Activated CD4-positive, alpha-beta T cell treated with anti-CD3 and anti-CD28 coated beads, Interleukin-2, amount 10 ng/mL, durations not matched to agents 24 days and 14 days (primary cell): ENCODE measurements around the gene RGS2. TPM values are rescaled to one million over a fixed set of nuclear protein-coding genes. Genes with fewer than 3 reads are reported as not detected.

Source experiments
- DNase-seq: peaks from one replicate; pipeline ENCODE4 v3.0.0; 2022
- H3K27ac Mint-ChIP-seq: one replicate; pipeline ENCODE4 v1.8.0; 2022; ENCODE audit warnings: mild to moderate bottlenecking, mixed read lengths
- H3K27me3 Mint-ChIP-seq: one replicate; pipeline ENCODE4 v1.8.0; 2022; ENCODE audit warnings: mixed read lengths
- H3K36me3 Mint-ChIP-seq: one replicate; pipeline ENCODE4 v1.8.0; 2022; ENCODE audit warnings: low read depth, mild to moderate bottlenecking, mixed read lengths
- H3K4me1 Mint-ChIP-seq: one replicate; pipeline ENCODE4 v1.8.0; 2021; ENCODE audit warnings: mixed read lengths
- H3K4me3 Mint-ChIP-seq: one replicate; pipeline ENCODE4 v1.8.0; 2022; ENCODE audit warnings: mild to moderate bottlenecking, moderate library complexity, mixed read lengths
- H3K9me3 Mint-ChIP-seq: one replicate; pipeline ENCODE4 v1.8.0; 2021; ENCODE audit warnings: mixed read lengths
- intact Hi-C: fragments of 100-400 bp; cut with micrococcal nuclease; formaldehyde crosslinking; loops from one replicate; pipeline ENCODE4 v1.15.1; 2023
- total RNA-seq: library from RNA; stranded (reverse); gene quantifications from 2 replicates; pipeline ENCODE4 v1.2.3, GENCODE V29; 2022

The RGS2 gene
- total RNA-seq, 1 donor from 2014 or later, result 5.2 TPM

DNA sequence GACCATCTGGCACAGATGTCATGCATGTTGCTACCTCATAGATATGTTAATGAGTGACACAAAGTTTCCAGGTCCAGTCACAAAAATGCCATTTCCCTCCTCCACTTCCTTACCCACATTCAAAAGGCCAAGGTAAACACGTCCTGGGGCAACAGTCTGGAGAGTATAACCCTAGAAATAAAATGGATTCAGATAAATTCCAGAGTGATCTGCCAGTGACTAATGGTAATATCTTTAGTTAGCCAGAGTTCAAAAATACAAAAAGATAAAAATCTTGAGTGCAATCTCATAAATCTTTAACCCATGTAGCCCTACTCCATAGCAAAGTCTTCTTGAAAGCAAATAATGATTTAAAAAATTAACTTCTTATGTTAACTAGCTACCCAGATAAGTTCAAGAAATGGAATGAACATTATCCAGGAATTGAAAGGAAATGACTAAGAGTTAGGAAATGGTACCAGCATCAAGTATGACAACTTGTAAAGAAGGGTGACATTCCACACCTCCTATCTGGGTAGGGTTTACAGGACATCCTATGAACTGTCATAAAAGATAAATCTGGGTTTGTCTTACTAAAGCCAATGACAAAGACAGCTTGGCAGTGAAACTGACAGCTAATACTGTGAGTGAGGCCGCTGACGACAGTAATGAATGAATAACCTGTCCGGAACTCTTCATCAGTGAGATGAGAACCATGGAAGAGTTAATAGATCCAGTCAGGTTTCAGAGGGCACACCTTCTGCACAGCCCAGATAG lies 18.1 kb downstream of the RGS2 start:
- no peak overlapping the region for H3K4me3 Mint-ChIP-seq
- no peaks in the 10 kb centered on the region for H3K4me1 Mint-ChIP-seq
- H3K27ac Mint-ChIP-seq, result no peak overlapping the region
- no peaks in the 10 kb centered on the region for H3K36me3 Mint-ChIP-seq
- intact Hi-C loops, result no loop called here
- no peak for DNase-seq
- peaks cover 9% of the 10 kb centered on the region for H3K9me3 Mint-ChIP-seq
- peaks cover 23% of the 10 kb centered on the region for H3K27me3 Mint-ChIP-seq

DNA sequence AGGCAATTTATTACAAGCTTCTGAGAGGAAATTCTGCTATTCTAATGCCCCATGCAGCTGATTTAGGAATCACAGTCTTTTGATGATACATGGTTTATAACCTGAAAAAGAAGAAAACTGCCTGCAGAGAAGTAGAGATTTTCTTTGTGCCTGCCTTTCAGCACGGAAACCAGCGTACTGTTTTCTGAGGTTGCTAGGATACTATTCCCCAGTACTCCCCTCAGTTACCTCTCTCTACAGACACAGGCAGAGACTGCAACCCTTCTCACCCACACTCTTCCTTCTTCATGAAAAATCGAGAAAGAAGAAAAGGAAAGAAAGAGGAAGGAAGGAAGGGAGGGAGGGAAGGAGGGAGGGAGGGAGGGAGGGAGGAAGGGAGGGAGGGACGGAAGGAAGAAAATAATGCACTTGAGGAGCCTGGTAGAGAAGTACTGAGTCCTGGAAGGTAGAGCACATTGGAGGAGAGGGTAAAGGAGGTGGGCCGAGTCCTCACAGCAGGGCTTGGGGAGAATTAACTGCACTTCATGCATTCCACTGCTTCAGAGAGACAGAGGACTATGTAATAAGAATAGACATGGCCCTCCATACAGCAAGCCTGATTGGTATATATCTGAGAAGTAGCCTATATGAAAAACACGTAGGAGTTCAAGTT lies 21.9 kb downstream of the RGS2 start:
- Mint-ChIP-seq H3K4me1 (no peaks in the 10 kb centered on the region), H3K4me3 (no peak overlapping the region), H3K27me3 (peaks cover 11% of the 10 kb centered on the region), H3K9me3 (peaks cover 9% of the 10 kb centered on the region), H3K36me3 (no peaks in the 10 kb centered on the region), H3K27ac (no peak overlapping the region)
- DNase-seq, result no peak
- intact Hi-C loops, result no loop called here

DNA sequence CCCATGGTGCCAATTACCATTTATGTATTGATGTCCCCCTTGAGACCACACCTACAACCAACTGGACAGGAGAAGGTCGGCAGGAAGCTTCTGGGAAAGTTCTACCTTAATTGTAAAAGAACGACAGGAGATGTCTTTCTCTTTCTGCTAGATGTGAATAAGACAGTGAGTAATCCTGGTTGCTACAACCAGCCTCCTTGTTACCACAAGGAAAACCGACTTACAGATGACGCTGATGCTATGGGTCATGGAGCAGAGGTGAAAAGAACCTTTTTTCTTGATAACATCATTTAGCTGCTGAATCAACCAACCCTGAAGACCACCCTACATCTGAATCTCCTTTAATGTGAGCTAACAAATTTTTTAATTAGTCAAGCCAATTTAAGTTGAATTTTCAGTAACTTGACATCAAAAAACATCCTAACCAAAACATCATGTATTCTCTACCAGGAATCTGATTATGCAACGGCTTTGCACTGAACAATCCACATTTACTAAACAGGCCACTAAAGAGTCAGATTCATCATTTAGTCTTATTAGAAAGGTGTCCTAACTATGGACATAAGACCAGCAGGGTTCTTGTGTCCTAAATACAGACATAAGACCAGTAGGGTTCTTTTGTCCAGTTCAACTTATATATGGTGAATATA lies 23.0 kb downstream of the RGS2 start:
- intact Hi-C loops, result no loop called here
- no peak for DNase-seq
- Mint-ChIP-seq H3K4me1 (no peaks in the 10 kb centered on the region), H3K4me3 (no peak overlapping the region), H3K9me3 (peaks cover 9% of the 10 kb centered on the region), H3K27me3 (peaks cover 8% of the 10 kb centered on the region), H3K36me3 (no peaks in the 10 kb centered on the region), H3K27ac (no peak overlapping the region)

DNA sequence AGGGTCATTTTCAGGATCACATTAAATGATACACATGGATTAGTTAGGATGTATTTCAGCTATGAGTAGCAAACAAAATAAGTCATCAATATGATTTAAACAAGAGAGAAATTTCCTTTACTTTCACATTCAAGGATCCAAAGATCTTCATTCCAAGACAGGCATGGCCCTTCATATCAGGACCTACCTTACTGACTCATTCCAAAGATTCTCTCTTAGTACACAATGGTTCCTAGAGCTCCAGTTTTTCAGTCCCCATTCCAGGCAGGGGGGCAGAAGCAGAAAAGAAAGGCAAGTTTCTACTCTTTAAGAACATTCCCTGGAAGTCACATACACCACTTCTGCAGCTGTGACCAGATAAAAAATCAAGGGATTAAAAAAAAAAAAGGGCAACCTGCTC lies 23.7 kb downstream of the RGS2 start:
- H3K36me3 Mint-ChIP-seq, result no peaks in the 10 kb centered on the region
- peaks cover 6% of the 10 kb centered on the region for H3K27me3 Mint-ChIP-seq
- DNase-seq, result no peak
- H3K4me3 Mint-ChIP-seq, result no peak overlapping the region
- no peak overlapping the region for H3K27ac Mint-ChIP-seq
- H3K9me3 Mint-ChIP-seq, result peaks cover 9% of the 10 kb centered on the region
- no peaks in the 10 kb centered on the region for H3K4me1 Mint-ChIP-seq
- intact Hi-C loops, result no loop called here

DNA sequence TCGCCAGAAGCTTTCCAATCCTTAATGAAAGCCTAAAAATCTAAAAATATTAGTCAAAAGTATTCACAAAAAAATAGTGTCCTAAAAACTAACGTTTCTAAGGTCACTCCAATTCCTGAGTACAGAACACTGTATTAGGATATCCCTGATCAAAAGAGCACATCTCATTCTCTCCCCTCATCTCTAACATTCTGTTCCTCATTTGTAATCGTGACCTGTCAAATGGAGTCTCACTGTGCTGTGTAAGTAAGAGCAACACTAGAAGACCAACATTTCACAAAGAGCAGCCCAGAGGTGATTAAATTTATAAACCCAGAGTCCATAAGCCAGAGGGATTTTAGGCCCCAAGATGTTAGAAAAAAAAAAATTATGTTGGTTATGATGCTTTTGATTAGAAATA lies 26.3 kb downstream of the RGS2 start:
- Mint-ChIP-seq H3K4me3 (no peak overlapping the region), H3K36me3 (no peaks in the 10 kb centered on the region), H3K4me1 (no peaks in the 10 kb centered on the region), H3K27me3 (no peaks in the 10 kb centered on the region), H3K27ac (no peak overlapping the region), H3K9me3 (no peaks in the 10 kb centered on the region)
- no peak for DNase-seq
- intact Hi-C loops, result no loop called here

DNA sequence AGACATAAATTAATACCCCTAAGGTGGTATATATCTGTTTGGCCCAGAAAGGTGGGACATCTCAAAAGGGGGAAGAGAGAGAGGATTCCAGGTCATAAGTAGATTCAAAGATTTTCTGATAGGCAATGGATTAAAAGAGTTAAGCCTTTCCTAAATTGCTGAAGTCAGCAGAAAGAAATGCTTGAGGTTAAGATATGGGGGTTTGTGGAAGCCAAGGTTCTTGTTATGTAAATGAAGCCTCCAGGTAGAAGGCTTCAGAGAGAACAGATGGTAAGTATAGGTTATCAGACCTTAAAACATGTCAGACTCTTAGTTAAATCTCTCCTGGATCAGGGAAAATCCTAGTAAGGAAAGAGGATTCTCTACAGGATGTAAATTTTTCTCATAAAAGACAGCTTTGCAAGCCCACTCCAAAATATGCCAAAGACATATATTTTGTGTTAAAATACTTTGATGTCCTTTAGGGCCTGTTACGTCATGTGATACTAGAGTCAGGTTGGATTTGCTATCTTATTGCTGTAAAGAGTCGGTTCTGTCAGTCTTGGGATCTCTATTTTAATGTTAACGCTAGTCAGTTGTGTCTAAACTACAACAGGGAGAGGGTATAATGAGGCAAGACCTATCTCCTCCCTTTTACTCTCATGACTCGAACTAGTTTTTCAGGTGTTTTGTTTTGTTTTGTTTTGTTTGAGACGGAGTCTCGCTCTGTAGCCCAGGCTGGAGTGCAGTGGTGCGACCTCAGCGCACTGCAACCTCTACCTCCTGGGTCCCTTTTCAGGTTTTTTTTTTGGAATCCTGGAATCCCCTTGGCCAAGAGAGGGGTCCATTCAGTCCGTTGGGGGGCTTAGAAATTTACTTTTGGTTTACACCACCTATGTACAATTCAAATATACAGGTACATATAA lies 30.6 kb downstream of the RGS2 start:
- DNase-seq, result no peak
- intact Hi-C loops, result no loop called here
- Mint-ChIP-seq H3K4me1 (no peaks in the 10 kb centered on the region), H3K27me3 (peaks cover 15% of the 10 kb centered on the region), H3K4me3 (no peak overlapping the region), H3K9me3 (no peaks in the 10 kb centered on the region), H3K27ac (no peak overlapping the region), H3K36me3 (no peaks in the 10 kb centered on the region)

DNA sequence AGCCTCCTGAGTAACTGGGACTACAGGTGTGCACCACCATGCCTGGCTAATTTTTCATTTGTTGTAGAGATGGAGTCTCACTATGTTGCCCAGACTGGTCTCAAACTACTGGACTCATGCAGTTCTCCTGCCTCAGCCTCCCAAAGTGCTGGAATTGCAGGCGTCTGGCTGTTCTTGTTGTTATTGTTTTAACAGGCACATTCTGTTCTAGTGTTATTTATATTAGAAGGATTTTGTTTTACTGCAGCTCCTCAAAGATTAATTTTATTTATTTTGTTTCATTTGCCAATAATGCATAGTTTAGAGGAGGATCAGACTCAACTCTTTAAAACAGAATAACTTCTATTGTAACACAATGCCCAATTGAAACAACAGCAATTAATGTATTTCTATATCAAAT lies 35.5 kb downstream of the RGS2 start:
- H3K4me3 Mint-ChIP-seq, result no peak overlapping the region
- intact Hi-C loops, result no loop called here
- no peaks in the 10 kb centered on the region for H3K4me1 Mint-ChIP-seq
- no peak for DNase-seq
- H3K36me3 Mint-ChIP-seq, result no peaks in the 10 kb centered on the region
- peaks cover 25% of the 10 kb centered on the region for H3K27me3 Mint-ChIP-seq
- H3K9me3 Mint-ChIP-seq, result no peaks in the 10 kb centered on the region
- no peak overlapping the region for H3K27ac Mint-ChIP-seq

DNA sequence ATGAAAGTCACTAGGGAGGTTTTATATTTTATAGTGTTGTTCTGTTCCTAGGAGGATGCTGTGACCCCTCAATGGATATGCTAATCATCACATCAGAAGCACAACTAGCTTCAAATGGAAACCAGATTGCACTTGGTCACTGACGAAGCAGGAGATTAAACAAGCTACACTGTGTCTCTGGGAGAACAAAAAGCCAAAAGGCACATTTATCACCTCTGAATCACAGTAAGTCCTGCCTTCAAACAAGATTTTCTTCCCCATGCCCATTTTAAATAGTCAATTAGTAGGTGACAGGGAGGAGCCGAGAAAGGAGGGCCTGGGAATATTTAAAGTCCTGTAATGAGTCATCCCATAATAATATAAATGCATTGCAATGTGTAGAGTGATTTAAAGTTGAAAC lies 38.1 kb downstream of the RGS2 start:
- Mint-ChIP-seq H3K4me1 (no peaks in the 10 kb centered on the region), H3K9me3 (no peaks in the 10 kb centered on the region), H3K4me3 (no peak overlapping the region), H3K27ac (no peak overlapping the region), H3K27me3 (peaks cover 24% of the 10 kb centered on the region), H3K36me3 (no peaks in the 10 kb centered on the region)
- intact Hi-C loops, result no loop called here
- DNase-seq, result no peak

DNA sequence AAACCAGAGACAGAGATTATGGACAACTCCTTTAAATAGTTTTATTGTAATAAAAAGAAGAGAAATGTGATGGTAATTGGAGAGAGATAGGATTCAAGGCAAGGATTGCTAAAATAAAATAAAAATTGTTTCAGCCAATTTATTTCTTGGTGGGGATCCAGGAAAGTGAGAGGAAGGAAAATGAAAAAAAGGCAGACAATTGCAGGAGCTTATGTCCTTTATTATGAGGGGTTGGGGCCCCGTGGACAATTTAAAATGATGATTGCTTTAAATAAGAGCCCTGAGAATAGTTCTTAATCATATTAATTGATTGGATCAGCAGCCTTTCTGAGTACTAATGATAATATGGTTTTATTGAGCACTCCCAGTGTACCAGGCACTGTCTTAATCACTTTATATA lies 40.2 kb downstream of the RGS2 start:
- intact Hi-C loops, result no loop called here
- DNase-seq, result no peak
- no peaks in the 10 kb centered on the region for H3K9me3 Mint-ChIP-seq
- no peak overlapping the region for H3K27ac Mint-ChIP-seq
- H3K36me3 Mint-ChIP-seq, result no peaks in the 10 kb centered on the region
- H3K4me3 Mint-ChIP-seq, result no peak overlapping the region
- H3K27me3 Mint-ChIP-seq, result peaks cover 19% of the 10 kb centered on the region
- no peaks in the 10 kb centered on the region for H3K4me1 Mint-ChIP-seq

DNA sequence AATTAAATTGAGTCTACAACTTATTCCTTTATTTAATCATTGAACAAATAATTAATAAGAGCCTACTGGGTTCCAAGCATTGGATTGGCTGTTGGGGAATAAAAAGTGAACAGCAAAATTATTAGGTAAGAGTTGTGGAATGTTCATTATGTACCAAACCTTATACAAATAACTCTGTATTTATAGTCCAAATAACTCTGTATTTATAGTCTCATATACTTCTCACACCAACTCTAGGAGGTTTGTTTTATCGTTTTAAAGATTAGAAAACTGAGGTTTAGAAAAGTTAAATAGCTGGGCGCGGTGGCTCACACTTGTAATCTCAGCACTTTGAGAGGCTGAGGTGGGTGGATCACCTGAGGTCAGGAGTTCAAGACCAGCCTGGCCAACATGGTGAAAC lies 40.6 kb downstream of the RGS2 start:
- H3K27me3 Mint-ChIP-seq, result peaks cover 19% of the 10 kb centered on the region
- DNase-seq, result no peak
- no peaks in the 10 kb centered on the region for H3K9me3 Mint-ChIP-seq
- no peak overlapping the region for H3K4me3 Mint-ChIP-seq
- H3K4me1 Mint-ChIP-seq, result no peaks in the 10 kb centered on the region
- H3K36me3 Mint-ChIP-seq, result no peaks in the 10 kb centered on the region
- intact Hi-C loops, result no loop called here
- H3K27ac Mint-ChIP-seq, result no peak overlapping the region

DNA sequence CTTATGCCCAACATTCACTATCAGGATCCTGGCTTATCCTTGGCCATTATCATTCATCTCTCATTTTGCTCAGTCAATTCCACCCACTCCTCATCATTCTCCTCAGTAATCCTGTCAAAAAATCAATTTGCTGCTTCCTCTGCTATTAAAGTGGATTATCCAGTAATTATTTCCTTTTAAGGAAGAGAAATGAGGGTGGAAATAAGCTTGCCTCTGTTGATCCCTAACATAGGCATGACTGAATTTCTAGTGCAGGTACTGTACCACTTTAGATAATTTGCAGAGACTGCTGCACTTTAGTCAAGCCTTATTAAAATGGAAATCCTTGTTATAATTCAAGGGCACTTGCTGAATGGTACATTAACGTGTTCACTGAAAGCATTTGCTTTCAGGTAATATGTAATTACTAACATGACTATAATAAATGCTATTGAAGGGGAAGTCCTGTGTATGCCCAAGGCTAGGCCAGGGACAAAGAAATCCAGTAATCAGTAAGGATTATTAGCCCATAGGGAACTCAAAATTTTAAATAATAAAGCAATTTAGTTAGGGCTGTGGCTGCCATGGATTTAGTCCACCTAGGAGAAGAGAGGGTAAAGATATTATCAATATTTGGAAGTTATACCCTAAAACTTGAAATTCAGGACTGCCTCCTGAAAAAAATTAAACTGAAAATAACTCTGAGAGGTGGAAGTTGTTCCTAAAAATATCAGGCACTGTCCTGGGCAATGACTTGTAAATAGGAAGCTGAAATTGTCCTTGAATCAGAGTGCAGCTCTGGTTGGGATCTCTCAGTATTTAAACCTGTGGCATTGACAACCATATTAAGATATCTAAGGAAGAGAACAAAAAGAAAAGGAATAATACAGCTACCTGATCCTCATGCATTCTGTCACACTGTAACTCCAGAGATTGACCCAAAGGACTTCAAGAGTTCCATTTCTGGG lies 43.4 kb downstream of the RGS2 start:
- DNase-seq, result no peak
- peaks cover 14% of the 10 kb centered on the region for H3K27me3 Mint-ChIP-seq
- H3K4me3 Mint-ChIP-seq, result no peak overlapping the region
- H3K4me1 Mint-ChIP-seq, result no peaks in the 10 kb centered on the region
- no peaks in the 10 kb centered on the region for H3K9me3 Mint-ChIP-seq
- intact Hi-C loops, result no loop called here
- H3K27ac Mint-ChIP-seq, result no peak overlapping the region
- H3K36me3 Mint-ChIP-seq, result no peaks in the 10 kb centered on the region

DNA sequence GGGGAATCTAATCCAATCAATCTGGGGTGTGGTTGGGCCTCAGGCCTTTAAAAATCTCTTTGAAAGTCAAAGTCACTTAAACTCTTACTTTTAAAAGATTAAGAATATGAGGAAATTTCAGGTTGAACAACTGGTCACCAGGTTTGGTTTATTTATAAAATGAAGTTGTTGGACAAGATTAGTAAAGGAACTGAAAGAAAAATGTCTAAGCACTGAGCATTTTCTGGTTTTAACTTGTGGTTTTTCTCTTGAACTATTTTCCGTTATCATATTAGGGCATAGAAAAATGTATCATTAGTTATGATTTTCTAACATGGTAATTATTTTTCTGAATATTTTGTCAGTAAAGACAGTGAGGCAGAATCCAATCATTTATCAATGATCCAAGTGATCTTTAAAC lies 49.6 kb downstream of the RGS2 start:
- DNase-seq, result no peak
- no peaks in the 10 kb centered on the region for H3K36me3 Mint-ChIP-seq
- no peaks in the 10 kb centered on the region for H3K9me3 Mint-ChIP-seq
- intact Hi-C loops, result no loop called here
- H3K4me3 Mint-ChIP-seq, result no peak overlapping the region
- no peaks in the 10 kb centered on the region for H3K27me3 Mint-ChIP-seq
- peaks cover 3% of the 10 kb centered on the region for H3K4me1 Mint-ChIP-seq
- no peak overlapping the region for H3K27ac Mint-ChIP-seq

DNA sequence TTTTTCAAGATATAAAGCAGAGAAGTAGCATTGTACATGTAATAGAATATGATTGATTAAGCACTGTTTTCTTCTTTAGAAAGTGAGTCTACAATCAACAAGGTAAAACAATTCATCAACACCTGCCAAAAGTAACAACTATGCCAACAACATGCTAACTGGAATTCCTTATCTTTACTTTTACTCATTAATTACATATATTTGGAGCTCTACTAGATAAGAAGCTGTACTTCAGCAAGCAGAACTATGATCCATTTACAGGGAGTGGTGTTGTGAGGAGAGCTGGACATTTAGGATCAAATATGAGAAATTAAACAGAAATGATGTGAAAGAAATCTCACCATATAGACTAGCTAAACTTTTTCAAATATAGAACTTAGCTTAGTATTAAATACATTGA lies 51.0 kb downstream of the RGS2 start:
- Mint-ChIP-seq H3K27ac (no peak overlapping the region), H3K4me3 (no peak overlapping the region), H3K4me1 (peaks cover 3% of the 10 kb centered on the region), H3K36me3 (no peaks in the 10 kb centered on the region), H3K27me3 (no peaks in the 10 kb centered on the region), H3K9me3 (no peaks in the 10 kb centered on the region)
- intact Hi-C loops, result no loop called here
- no peak for DNase-seq
